ENCODE measurements around the gene GATA3.
"Not testable (repeated sequence)": the region's sequence is repeated elsewhere in the genome, so short reads cannot be mapped to it uniquely, and the experiment has no call there.

The GATA3 gene

DNA sequence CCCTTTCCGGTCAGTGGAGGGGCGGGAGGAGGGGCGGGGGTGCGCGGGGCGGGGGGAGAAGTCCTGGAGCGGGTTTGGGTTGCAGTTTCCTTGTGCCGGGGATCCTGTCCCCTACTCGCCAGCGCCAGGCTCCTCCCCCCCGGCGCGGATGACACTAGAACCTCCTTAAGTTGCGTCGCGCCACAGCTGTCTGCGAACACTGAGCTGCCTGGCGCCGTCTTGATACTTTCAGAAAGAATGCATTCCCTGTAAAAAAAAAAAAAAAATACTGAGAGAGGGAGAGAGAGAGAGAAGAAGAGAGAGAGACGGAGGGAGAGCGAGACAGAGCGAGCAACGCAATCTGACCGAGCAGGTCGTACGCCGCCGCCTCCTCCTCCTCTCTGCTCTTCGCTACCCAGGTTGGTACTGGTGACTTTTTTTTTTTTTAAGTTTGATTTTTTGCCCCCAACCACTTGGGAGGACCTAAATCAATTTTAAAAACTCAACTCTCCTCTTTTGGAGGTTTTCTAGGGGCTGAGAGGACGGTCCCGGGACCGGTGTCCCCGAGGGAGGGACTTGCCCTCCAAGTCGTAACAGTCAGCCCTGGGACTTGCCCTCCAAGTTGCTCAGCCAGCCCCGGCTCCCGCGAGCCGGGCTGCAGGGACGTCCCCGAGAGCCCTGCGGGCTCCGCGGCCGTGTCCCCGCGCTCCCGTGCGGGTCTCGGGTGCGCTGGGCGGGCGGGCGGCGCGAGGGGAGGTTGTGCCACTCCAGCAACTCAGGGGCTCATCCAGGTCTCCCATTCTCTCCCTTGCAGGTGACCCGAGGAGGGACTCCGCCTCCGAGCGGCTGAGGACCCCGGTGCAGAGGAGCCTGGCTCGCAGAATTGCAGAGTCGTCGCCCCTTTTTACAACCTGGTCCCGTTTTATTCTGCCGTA, at the start of gene GATA3:
Gene GATA3 (plus strand): TSS at position 195 of the 914 bp plus-strand sequence. CDS start 968 bp downstream, outside the sequence.
- no peak for DNase-seq

DNA sequence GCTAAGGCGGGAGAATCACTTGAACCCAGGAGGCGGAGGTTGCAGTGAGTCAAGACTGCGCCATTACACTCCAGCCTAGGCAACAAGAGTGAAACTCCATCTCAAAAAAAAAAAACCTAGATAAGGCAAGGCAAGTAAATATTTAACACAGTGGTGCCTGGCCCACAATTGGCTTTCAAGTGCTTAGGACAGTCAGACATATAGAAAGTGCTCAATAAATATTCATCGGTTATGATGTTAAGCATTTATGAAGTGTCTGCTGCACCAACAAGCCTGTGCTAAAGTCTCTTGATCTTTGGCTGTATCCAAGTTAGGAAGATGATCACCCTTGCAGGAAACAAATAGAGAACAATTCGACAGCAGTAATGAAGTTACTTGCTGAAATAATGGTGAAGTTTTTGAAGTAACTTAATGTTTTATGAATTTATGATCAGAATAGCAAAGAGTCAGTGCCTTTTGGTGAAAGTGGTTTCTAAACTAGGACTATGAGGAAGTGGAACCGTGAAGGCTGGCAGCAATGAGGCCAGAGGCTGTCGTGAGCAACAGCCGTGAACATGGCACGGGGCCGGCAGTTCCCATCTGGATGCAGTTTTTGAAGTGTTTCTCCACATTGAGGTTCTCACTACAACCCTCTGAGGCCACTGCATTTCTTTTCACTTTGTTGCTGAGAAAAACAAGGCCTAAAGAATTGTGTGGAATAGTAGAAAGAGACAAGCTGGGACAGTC, 48.1 kb upstream of the GATA3 start:
- no peak for DNase-seq

DNA sequence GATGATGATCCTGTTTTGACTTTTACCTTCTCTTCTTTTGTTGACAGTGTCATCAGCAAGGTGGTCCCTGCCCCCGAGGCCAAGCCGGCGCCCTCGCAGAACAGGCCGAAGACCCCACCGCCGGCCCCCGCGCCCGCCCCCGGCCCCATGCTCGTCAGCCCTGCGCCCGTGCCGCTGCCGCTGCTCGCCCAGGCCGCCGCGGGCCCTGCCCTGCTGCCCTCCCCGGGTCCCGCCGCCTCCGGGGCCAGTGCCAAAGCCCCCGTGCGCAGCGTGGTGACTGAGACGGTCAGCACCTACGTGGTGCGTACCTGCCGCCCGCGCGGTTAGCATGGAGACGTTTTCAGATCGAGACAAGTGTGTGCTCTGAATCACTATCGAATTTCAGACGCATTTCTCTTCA, 45.5 kb upstream of the GATA3 start:
- no peak for DNase-seq

DNA sequence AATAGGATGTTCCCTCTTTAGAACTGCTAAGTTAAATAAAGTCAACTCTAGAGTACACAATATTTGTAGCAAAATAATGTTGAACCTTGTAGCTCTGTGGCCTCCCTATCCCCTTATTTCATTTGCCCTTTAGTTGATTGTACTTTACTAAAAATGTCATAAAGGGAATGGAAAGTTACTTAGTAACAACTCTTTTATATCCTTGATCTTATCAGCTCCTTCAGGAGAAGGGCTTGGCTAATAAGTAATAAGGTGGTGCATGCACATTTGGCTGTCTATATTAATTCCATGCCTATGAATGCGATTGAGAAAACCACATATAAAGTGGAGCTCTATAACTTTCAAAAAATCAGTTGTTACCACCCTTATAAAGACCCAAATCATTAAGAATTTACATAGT, 41.5 kb upstream of the GATA3 start:
- DNase-seq = no peak

DNA sequence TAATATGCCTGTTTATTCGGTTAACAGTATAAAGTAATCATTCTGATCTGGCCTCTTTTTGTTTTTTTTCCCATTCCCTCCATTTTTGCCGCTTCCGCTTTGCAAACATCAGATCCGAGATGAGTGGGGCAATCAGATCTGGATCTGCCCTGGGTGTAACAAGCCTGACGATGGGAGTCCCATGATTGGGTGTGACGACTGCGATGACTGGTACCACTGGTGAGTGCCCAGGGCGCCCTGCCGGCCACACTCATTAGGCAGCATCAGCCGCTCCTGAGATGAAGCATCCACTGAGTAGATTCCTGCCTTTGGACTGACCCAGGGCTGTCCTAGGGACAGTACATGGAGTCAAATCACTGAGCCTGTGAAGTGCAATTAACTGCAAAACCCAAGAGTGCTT, 40.9 kb upstream of the GATA3 start:
- no peak for DNase-seq

DNA sequence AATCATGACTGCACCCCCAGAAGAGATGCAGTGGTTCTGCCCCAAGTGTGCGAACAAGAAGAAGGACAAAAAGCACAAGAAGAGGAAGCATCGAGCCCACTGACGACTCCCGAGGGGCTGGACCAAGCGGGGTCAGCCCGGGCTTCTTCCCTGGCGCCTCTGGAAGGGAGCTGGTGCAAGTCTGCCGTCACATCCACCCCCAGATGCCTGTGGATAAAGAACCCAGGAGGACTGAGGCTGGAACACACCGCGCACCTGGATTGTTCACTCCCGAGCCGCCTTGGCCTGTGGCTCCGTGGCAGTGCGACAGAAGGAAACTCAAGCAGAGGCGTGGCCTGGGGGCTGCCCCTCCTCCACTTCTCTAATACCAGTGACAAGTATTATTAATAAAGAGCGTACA, 39.8 kb upstream of the GATA3 start:
- no peak for DNase-seq

DNA sequence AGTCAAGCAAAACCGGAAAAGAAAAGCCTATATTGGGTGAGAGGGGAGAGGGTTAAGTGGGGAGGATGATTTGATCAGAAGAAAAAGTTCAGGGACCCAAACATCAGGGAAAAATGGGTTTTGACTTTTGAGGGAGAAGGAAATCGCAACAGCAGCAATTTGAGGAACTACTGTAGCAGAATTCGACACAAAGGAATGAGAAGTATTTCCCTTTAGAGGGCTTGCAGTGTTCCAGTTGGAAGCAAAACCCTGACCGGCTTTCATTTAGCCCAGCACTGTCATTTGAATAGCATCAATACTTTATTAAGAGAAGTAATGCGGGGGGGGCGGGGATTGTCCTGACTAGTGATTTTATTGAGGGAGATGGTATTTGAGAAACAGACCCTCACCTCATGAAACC, 37.2 kb upstream of the GATA3 start:
- no peak for DNase-seq

DNA sequence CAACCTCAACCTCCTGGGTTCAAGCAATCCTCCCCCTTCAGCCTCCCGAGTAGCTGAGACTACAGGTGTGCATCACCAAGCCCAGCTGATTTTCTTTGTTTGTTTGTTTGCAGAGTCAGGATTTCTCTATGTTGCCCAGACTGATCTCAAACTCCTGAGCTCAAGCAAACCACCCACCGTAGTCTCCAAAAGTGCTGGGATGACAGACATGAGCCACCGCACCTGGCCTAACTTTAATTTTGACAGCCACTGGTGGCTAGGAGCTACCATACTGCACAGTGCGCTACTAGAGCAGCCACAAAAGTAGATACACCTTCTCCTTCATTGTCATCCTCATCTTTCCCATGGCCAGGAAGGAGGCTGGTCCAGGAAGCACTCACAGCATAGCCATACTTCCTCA, 31.2 kb upstream of the GATA3 start:
- DNase-seq = no peak

DNA sequence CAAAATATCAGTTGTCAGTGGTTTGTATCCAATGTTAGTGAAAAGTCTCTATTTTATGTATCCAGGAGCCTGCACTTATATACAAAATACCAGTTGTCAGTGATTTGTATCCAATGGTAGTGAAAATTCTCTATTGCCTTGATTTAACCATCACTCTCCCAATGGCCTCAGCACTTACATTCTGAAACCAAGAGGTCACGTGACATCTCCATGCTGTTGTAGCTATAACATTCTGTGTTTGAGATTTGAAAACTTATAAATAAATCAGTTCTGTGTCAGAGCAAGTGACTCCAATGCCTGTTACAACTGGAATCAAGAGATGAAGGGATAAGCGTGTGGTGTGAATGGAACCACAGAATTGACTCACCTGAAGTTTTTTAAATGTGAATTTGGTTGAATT, 30.6 kb upstream of the GATA3 start:
- DNase-seq = no peak

DNA sequence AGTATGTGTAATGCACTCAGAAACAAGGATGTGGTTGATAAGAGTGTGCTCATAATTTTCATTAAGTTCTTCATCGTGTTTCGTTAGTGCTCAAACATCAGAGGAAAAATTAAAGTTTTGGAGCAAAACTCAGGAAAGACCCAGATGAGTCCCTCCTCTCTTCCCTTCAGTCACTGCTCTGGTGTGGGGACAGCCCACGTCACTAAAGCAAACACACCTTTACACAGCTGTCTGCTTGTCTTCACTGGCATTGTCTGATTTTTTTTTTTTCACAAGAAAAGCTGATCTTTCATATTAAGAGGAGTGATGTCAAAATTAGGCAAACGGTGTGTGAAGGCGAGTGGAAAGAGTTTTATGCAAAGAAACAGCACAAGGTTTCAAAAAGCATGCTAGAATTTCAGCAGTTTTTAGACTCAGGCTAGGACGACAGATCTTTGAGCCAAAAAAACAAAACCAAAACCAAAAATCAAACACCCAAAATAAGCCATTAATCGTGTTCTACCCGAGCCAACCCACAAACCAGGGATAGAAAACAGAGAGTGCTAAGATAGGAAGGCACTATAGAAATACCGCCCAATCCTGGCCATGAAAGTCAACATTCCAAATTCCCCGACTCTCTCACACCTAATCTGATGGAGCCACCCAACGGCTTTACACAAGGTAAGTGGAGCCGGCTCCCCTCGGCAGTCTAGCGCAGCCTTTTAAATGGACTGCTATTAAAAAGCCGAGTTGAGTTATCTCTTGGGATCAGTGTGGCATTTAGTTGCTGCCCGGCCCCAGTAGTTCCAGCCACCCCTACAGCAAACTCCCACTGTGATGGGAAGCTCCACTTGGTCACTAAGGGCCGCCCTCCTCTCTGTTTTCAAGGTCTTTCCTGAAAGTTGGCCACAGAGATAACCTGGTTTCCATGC, 27.9 kb upstream of the GATA3 start:
- no peak for DNase-seq

DNA sequence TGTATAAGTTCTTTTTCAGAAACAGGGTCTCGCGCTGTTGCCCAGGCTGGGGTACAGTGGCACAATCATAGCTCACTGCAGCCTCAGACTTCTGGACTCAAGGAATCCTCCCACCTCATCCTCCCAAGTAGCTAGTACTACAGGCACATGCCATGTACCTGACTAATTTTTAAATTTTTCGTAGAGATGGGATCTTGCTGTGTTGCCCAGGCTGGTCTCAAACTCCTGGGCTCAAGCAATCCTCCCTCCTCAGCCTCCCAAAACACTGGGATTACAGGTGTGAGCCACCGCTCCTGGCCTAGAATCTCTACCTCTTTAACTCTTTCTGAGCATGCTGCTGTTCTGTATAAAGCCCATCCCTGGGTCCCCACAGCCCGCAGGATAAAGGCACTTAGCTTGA, 23.3 kb upstream of the GATA3 start:
- DNase-seq = not testable (repeated sequence)

DNA sequence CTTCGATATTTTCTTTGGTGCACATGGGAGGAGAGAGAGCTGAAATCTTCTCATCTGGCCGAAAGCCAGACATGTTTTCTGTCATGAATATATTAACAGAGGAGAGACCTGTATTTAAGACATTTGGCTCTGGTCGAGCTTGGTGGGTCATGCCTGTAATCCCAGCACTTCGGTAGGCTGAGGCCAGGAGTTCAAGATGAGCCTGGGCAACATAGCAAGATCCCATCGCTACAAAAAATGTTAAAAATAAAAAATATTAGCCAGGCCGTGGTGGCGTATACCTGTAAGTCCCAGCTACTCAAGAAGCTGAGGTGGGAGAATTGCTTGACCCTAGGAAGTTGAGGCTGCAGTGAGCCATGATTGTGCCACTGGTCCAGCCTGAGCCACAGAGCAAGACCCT, 21.9 kb upstream of the GATA3 start:
- DNase-seq = no peak

DNA sequence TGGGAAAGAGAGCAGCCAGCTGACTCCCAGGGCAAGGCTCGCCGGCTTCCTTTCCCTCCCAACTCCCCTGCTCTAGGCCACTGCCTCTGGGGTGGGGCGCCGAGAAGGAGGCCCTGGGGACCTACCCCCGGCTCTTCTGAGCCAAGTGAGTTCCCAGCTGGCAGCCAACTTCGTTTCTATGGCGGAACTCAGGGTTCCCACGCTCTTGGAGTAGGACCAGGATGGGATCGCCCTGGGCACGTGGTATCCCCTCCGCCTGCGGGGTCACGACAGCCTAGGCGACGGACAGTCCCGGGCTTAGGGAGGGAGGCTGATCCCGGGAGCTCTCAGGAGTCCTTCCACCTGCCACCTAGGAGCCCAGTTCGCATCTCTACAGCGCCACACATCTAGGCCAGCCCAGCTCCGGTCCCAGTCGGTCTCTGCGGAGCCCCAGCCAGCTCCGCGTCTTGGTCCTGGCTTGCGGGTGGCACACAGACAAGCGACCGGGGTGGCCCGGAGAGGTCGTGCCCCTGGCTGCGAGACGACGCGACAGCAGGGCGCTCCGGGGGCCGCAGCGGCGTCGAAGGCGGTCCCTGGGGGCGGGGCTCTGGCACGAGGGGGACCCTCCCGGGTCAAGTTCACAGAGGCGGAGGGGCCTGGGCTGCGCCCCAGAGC, 20.5 kb upstream of the GATA3 start:
- no peak for DNase-seq

DNA sequence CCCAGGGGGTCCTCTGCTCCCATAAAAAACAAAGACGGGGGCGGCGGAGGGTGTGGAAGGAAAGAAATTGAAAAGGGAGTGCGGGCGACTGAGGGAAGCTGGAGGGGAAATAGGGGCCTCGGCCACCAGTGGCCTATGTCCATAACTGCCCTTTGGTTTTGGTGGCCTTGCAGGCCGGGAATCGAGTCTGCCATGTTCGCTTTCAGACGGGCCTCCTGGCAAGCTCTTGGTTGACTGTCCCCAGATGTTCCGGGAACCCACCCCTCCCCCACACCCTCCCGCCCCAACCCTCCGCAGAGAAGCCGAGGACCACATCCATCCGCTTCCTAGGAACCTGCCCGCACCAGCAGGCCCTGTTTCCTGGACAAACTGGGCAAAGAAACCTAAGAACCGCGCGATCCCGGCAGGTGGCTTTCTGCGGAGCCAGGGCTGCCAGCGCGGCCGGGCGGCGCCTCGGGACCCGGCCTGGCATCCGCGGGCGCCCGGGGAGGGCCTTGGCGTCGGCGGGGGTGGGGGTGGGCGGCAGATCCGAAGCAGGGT, 20.0 kb upstream of the GATA3 start:
- DNase-seq = no peak

DNA sequence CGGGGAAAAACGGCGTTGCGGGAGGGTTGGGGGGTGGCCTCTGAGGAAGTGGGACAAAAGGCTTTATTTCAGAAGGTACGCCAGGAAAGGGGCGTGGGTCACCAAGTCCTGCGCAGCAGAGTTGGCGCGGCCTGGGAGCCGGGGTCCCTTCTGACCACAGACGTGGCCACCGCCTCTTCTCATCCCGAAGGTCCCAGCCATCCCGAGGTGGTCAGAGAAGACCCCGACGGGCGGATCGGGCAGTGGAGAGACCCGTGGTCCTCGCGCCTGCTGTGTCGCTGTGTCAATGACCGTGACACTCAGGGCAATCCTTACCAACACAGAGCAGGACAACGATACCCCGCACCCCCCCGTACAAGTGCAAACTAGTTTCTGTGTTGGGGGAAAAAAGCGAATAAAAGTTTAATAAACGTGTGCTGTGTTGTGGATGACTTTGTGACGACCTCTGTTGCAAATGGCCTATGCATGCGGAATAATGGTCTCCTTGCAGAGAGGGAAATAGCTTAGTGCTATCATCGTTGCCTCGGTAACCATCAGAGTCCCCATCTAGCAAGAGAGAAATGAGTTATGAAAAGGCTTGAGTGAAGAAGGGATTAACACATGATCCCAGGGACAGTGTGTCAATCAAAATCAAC, 19.4 kb upstream of the GATA3 start:
- DNase-seq = no peak

DNA sequence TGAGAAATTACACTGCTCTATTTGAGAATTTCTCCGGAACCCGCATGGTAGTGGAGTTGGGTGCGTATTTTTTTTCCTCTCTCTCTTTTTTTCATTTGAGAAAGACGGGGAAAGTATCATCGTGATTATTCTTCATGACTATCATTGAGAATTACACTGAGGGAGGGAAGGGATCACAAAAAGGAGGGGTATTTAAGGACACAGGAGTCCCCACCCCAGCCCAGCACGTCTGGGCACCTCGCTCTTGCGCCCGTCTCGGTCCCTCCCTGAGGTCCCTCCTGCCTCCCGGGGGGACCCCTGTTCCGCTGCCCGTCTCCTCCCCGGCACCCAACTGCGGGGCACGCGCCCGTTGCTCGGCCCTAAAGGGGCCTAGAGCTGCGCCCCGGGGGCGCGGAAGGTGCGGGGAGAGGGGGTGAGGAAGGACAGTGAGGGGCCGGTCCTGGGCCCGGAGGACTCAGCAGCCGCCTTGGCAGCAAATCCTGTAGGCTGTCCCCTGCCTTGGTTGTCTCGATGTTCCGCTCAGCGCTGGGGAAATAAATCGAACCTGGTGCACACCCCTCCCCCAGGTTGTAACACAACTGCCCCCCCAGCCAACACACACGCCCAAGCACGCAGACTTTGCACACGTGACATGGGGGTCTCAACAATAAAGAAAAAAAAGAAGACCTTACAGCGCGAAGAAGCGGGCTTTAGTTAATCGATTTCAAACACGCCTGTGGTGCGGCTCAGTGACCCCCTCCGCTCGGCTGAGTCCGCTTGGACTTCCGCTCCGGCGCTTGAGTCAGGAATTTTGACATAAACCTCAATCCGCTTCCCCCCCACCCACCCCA, 18.6 kb upstream of the GATA3 start:
- no peak for DNase-seq

DNA sequence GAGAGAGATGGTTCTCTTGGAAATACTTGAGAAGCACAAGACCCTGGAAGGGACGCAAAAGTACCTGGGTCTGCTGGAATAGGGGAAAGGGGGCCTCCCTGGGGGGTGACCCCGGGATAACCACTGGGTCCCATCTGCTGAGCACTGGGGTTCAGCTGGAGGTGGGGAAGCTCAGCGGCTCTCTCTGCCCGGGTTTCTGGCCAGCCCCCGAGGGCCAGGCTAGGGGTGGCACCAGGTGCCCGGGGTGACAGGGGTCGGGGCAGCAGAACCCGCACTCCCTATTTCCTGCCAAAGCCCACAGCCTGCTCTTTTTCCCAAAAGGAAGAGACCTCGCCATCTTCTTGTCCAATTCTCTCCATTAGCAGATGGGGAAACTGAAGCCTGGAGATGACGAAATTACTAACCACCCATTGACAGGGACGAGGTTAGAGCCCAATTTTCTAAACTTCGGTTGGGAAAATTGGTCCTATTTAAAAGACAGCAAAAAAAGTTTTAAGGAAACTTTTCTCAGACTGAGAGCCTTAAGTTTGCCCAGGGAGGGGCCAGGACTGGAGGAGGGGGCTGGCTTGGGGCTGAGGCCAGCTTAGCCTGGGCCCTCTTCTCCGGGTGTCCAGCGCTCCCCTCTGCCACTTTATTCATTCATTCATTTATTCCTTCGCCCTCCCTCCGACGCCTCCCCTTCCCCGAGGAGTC, 17.8 kb upstream of the GATA3 start:
- DNase-seq = no peak

DNA sequence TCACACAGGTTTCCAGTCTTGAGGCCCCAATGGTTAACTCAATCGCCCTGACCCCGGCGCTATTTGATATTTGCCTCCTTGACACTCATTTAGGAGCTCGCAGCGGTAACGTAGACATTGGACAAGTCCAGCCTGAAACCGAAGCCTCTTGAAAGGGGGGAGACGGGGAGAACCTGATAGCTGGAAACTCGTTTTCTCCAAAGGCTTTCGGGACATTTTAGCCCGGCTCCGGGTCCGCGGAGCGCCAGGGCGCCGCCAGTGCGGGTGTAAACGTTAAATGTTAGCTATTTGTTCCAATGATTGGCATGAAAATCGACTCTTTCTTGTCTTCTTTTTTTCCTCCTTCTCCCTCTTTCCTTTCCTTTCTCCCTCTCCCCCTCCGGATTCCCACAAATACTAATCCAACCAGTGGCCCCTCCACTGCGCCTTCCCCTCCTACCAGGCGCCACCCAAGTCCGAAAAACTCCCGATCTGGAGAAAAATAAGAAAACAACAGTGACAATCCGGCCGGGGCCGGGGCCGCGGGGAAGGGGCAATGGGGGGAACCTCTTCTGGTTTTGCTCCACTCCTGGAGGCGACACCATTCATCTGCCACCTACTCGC, 17.2 kb upstream of the GATA3 start:
- no peak for DNase-seq

DNA sequence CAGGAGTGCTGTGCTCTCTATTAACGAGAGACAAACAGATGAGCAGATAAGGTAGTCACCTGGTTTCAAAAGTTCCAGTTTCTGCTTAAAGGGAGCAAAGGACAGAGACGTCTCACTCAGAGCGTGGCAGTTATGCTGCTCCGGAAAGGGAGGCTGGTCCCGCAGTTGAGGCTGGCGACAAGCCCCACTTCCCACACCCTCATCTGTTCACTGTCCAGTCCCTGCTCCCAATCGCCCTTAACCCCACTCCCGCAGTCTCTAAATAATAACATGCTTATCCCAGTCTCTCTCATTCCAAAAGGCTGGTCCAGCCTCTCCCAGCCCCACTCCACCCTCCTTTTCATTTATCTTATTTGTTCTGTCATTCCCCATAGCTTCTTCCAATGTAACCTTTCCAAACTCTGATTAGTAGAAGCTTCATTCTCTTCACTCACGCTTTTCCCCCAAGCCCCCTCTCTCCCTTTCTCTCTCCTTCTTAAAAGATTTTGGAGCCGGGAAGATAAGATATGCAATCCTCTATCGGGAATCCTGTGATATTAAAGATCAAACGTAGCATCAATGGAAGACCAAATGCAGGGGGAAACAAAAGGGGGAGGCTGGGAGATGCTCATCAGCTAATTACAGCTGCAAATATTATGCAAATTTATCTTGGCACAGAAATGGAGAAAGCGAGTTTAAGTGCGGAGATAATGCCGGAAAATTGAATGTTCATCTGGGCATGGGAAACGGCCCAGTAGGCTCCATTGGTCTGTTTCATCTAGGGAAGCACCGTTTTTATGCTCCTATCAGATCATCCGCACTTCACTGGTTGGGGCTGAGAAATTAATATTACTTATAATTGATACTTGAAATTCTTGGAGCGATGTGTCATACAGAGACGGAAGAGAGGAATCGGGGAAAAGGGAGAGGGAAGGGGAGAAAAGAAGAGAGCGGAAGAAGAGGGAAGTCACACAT, 16.3 kb upstream of the GATA3 start:
- DNase-seq = no peak

Data from NCI-H1417 treated with DMSO at 0.1 percent for 48 hours (cell line).